Adrenal gland (tissue), 12 donors: ENCODE measurements around the gene ARL11. TPM values are rescaled to one million over a fixed set of nuclear protein-coding genes. Genes with fewer than 3 reads are reported as not detected.

Experiments used
- DNase-seq, 7 donors: peaks; one replicate each; pipeline ENCODE4 v3.0.0-alpha.2; 2019 to 2020
- H3K27ac ChIP-seq, 5 donors: fragments of 200-600 bp; sonication (generic) in 4 of 5; 1 replicate in 3 of 5; 2 replicates in 2 of 5; pipeline versions ENCODE4 v1.5.1 to v1.8.0; 2016 to 2020; ENCODE audit warnings: mild to moderate bottlenecking in 1 of 5
- H3K27me3 ChIP-seq: fragments of 200-600 bp; 2 replicates; pipeline ENCODE4 v1.8.0; 2021
- H3K36me3 ChIP-seq, 2 donors: fragments of 200-600 bp; replicated peaks in 1 of 2; 1 replicate in 1 of 2; 2 replicates in 1 of 2; pipeline versions ENCODE4 v1.5.1 to v1.8.0; 2018 to 2022
- H3K4me1 ChIP-seq, 2 donors: fragments of 200-600 bp; replicated peaks in 1 of 2; 1 replicate in 1 of 2; 2 replicates in 1 of 2; pipeline versions ENCODE4 v1.5.1 to v1.8.0; 2018 to 2021
- H3K4me3 ChIP-seq, 4 donors: fragments of 200-600 bp; sonication (generic) in 3 of 4; one replicate each; pipeline ENCODE4 v1.5.1; 2016 to 2018
- H3K9me3 ChIP-seq, 3 donors: fragments of 200-600 bp; sonication (generic) in 1 of 3; replicated peaks in 1 of 3; 1 replicate in 2 of 3; 2 replicates in 1 of 3; pipeline versions ENCODE4 v1.5.1 to v1.8.0; 2016 to 2021
- POLR2A ChIP-seq, 2 donors: fragments of 450-650 bp; IDR thresholded peaks; one replicate each; pipeline ENCODE4 v1.6.1; 2017; ENCODE audit warnings: antibody characterized with exemption in 2 of 2, mild to moderate bottlenecking in 2 of 2, moderate library complexity in 1 of 2
- WGBS, 4 donors: extraction: QIAGEN DNeasy Blood & Tissue Kit in 2 of 4; methylation state at CpG; one replicate each; pipeline versions ENCODE4 v1.1.5 to v1.1.7; 2013 to 2017; 5-methylcytosine and 5-hydroxymethylcytosine counted together
- intact Hi-C, 2 donors: fragments of 100-400 bp; cut with DNase I; formaldehyde crosslinking; loops; one replicate each; pipeline versions ENCODE4 v1.14.1 to v1.15.0; 2022 to 2023
- polyA plus RNA-seq, 3 donors: library from polyadenylated mRNA; stranded (reverse); fragments of 200-250 nt in 2 of 3; fragments of 350-450 nt in 1 of 3; fragmentation: Illumina TruSeq in 1 of 3; extraction: RNeasy Lipid Tissue Mini Kit (QIAGEN cat#74804) in 1 of 3; gene quantifications; one replicate each; pipeline ENCODE4 v1.2.3, GENCODE V29; 2013 to 2014
- total RNA-seq, 9 donors: library from RNA; depleted of rRNA in 4 of 9; stranded (reverse); fragments of >200 nt in 4 of 9; fragments of 120-200 nt in 1 of 9; fragmentation: NEBNext Ultra II Directional in 1 of 9; extraction: Animal tissue kit (Norgen Biotek cat#: 25700) in 1 of 9; gene quantifications; one replicate each; pipeline versions ENCODE4 v1.1.0 to v1.2.4, GENCODE V29; 2013 to 2023
- TF ChIP-seq, protein P1 (sequence below), 6 experiments: fragments of 450-650 bp in 4 of 6; fragments of 200-600 bp in 2 of 6; sonication (generic) in 1 of 6; IDR thresholded peaks; 1 replicate in 5 of 6; 2 replicates in 1 of 6; pipeline versions ENCODE4 v1.5.1 to v1.8.0; 2016 to 2021; ENCODE audit warnings: antibody characterized with exemption in 6 of 6, mild to moderate bottlenecking in 2 of 6, moderate library complexity in 1 of 6
- donor health status: healthy with polysubstance abuse.
- donor health status: Bipolar disorder and iron deficiency.
- donor health status: DM: yes; HTN: yes; CAD: no.
- donor health status: DM: no; HTN: no; CAD: no.
- donor health status: DM: no; HTN: no; CAD: no.
- donor health status: DM: yes; HTN: yes; CAD: no.

Gene ARL11
- total and polyA plus RNA-seq, 12 donors, result 0.18 to 2.9 (median 1.5) TPM

DNA sequence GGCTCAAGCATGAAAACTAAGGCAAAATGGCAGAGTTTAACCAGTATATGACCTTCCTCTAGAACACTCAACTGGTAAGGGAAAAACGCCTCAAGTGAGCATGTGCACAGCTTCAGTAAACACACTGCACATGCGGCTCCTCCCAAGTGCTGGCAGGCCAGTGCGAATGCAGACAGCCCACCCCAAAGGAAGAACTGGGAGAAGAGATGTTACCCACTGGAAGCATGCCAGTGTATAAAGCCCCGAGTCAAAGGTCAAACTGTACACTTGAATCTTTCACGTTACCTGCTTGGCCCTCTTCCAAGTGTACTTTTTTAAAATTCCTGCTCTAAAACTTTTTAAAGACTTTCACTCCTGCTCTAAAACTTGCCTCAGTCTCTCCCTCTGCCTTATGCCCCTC is 23.7 kb upstream of the ARL11 start:
- no peak overlapping the region for H3K27ac ChIP-seq
- H3K4me1 ChIP-seq, result peaks cover 3 to 5% of the 10 kb centered on the region in 2 donors
- no peaks in the 10 kb centered on the region for H3K27me3 ChIP-seq
- TF ChIP-seq POLR2A (IDR thresholded peaks at IDR 0.05), result no peak
- TF ChIP-seq, protein P1, sequence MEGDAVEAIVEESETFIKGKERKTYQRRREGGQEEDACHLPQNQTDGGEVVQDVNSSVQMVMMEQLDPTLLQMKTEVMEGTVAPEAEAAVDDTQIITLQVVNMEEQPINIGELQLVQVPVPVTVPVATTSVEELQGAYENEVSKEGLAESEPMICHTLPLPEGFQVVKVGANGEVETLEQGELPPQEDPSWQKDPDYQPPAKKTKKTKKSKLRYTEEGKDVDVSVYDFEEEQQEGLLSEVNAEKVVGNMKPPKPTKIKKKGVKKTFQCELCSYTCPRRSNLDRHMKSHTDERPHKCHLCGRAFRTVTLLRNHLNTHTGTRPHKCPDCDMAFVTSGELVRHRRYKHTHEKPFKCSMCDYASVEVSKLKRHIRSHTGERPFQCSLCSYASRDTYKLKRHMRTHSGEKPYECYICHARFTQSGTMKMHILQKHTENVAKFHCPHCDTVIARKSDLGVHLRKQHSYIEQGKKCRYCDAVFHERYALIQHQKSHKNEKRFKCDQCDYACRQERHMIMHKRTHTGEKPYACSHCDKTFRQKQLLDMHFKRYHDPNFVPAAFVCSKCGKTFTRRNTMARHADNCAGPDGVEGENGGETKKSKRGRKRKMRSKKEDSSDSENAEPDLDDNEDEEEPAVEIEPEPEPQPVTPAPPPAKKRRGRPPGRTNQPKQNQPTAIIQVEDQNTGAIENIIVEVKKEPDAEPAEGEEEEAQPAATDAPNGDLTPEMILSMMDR (IDR thresholded peaks at IDR 0.05), result no peak
- no peak overlapping the region for H3K4me3 ChIP-seq
- no peak for DNase-seq
- no peaks in the 10 kb centered on the region for H3K36me3 ChIP-seq
- 46 to 64% (median 56%) methylated on average over 4 to 5 of the region's 5 CpGs for WGBS, 4 donors
- no peaks in the 10 kb centered on the region for H3K9me3 ChIP-seq
- intact Hi-C loops, result loop anchor here in 1 of 2 donors (10.0 kb wide), 1 partner anchor 140 kb away; no protein-coding TSS in a partner anchor

GRCh38 chr13:49606747-49607648 is 21.3 kb upstream of the ARL11 start:
- WGBS, 4 donors, result 23 to 25% (median 25%) methylated on average over 15 of the region's 15 CpGs
- peak overlapping the region in 2 of 4 donors; percentile 17 to 40 for H3K4me3 ChIP-seq
- DNase-seq, result peak; percentile 84 to 96 (median 91)
- no peaks in the 10 kb centered on the region for H3K9me3 ChIP-seq
- intact Hi-C loops, result loop anchor here (5.0 to 10.0 kb wide), 3 partner anchors 142 to 310 kb away; no protein-coding TSS in a partner anchor
- no peaks in the 10 kb centered on the region for H3K36me3 ChIP-seq
- H3K27me3 ChIP-seq, result no peaks in the 10 kb centered on the region
- peak overlapping the region in 1 of 5 donors; percentile 31 for H3K27ac ChIP-seq
- TF ChIP-seq, protein P1 (IDR thresholded peaks at IDR 0.05), result peak; percentile 68 to 92 (median 84)
- TF ChIP-seq POLR2A (IDR thresholded peaks at IDR 0.05), result no peak
- H3K4me1 ChIP-seq, result peaks cover 3 to 5% of the 10 kb centered on the region in 2 donors

- H3K27ac ChIP-seq, result no peak overlapping the region
- H3K4me1 ChIP-seq, result peaks cover 3 to 5% of the 10 kb centered on the region in 2 donors
- TF ChIP-seq POLR2A (IDR thresholded peaks at IDR 0.05), result no peak
- TF ChIP-seq, protein P1 (IDR thresholded peaks at IDR 0.05), result no peak
- no peak overlapping the region for H3K4me3 ChIP-seq
- DNase-seq, result no peak
- H3K27me3 ChIP-seq, result no peaks in the 10 kb centered on the region
- no peaks in the 10 kb centered on the region for H3K9me3 ChIP-seq
- H3K36me3 ChIP-seq, result no peaks in the 10 kb centered on the region
- intact Hi-C loops, result loop anchor here (5.0 to 10.0 kb wide), 3 partner anchors 143 to 310 kb away; no protein-coding TSS in a partner anchor
- WGBS, 4 donors, result 37 to 50% (median 43%) methylated on average over 5 of the region's 5 CpGs
These were observed 20.5 kb upstream of the ARL11 start for GRCh38 chr13:49607761-49608160.

- Histone ChIP-seq H3K4me1 (peaks cover 3 to 5% of the 10 kb centered on the region in 2 donors), H3K4me3 (no peak overlapping the region), H3K27ac (no peak overlapping the region), H3K36me3 (no peaks in the 10 kb centered on the region), H3K27me3 (no peaks in the 10 kb centered on the region), H3K9me3 (no peaks in the 10 kb centered on the region)
- intact Hi-C loops, result loop anchor here (5.0 to 10.0 kb wide), 3 partner anchors 144 to 311 kb away; no protein-coding TSS in a partner anchor
- TF ChIP-seq, protein P1 (IDR thresholded peaks at IDR 0.05), result no peak
- TF ChIP-seq POLR2A (IDR thresholded peaks at IDR 0.05), result no peak
- 72 to 89% (median 82%) methylated on average over 1 of the region's 1 CpG for WGBS, 4 donors
- DNase-seq, result no peak
These were observed 19.5 kb upstream of the ARL11 start for GRCh38 chr13:49608651-49609331.
